Muscle layer of duodenum (tissue), 2 donors: ENCODE measurements around the gene OR8J1.
"Not testable (repeated sequence)": the region's sequence is repeated elsewhere in the genome, so short reads cannot be mapped to it uniquely, and the experiment has no call there.

Experiments used
- H3K27ac ChIP-seq: one replicate; pipeline ENCODE4 v1.7.0; 2013; ENCODE audit warnings: mild to moderate bottlenecking, low read length
- H3K27me3 ChIP-seq: one replicate; pipeline ENCODE4 v1.7.0; 2013; ENCODE audit warnings: low read depth, mild to moderate bottlenecking, control low read depth, low read length
- H3K36me3 ChIP-seq, 2 donors: one replicate each; pipeline ENCODE4 v1.7.0; 2013; ENCODE audit warnings: low read length in 2 of 2, control low read depth in 1 of 2, mild to moderate bottlenecking in 1 of 2; ENCODE audit not compliant: insufficient read depth in 2 of 2, control insufficient read depth in 1 of 2
- H3K4me1 ChIP-seq, 2 donors: one replicate each; pipeline ENCODE4 v1.7.0; 2013; ENCODE audit warnings: low read length in 2 of 2, mild to moderate bottlenecking in 2 of 2, control low read depth in 1 of 2, moderate library complexity in 1 of 2; ENCODE audit not compliant: insufficient read depth in 2 of 2, control insufficient read depth in 1 of 2
- H3K4me3 ChIP-seq, 2 donors: one replicate each; pipeline ENCODE4 v1.7.0; 2013; ENCODE audit warnings: low read length in 2 of 2, low read depth in 1 of 2, mild to moderate bottlenecking in 1 of 2
- H3K9me3 ChIP-seq, 2 donors: one replicate each; pipeline ENCODE4 v1.7.0; 2013; ENCODE audit warnings: low read length in 2 of 2, control low read depth in 1 of 2, mild to moderate bottlenecking in 1 of 2; ENCODE audit not compliant: control insufficient read depth in 1 of 2
- donor health status: healthy.

OR8J1 gene

GRCh38 chr11:56401858-56402461 is 47.9 kb downstream of the OR8J1 start:
- not testable (repeated sequence) for H3K4me1 ChIP-seq, H3K36me3 ChIP-seq, H3K4me3 ChIP-seq, H3K27me3 ChIP-seq, H3K9me3 ChIP-seq, H3K27ac ChIP-seq

GRCh38 chr11:56404393-56404792 is 50.3 kb downstream of the OR8J1 start:
- no peak overlapping the region for H3K4me3 ChIP-seq

GRCh38 chr11:56410801-56411200 is 56.7 kb downstream of the OR8J1 start:
- H3K27me3 ChIP-seq: no peaks in the 10 kb centered on the region
- no peaks in the 10 kb centered on the region for H3K36me3 ChIP-seq
- H3K27ac ChIP-seq: no peak overlapping the region
- no peak overlapping the region for H3K4me3 ChIP-seq
- no peaks in the 10 kb centered on the region for H3K4me1 ChIP-seq
- no peaks in the 10 kb centered on the region for H3K9me3 ChIP-seq

More at GRCh38 chr11:56404393-56404792, 50.3 kb downstream of the OR8J1 start:
- H3K27ac ChIP-seq: no peak overlapping the region
- H3K36me3 ChIP-seq: no peaks in the 10 kb centered on the region
- no peaks in the 10 kb centered on the region for H3K4me1 ChIP-seq
- H3K9me3 ChIP-seq: no peaks in the 10 kb centered on the region
- H3K27me3 ChIP-seq: no peaks in the 10 kb centered on the region
